ENCODE results near the gene ARHGEF17. TPM values are rescaled to one million over a fixed set of nuclear protein-coding genes. Genes with fewer than 3 reads are reported as not detected.

ARHGEF17 gene
- total and polyA plus RNA-seq, 2 of the 13 experiments (the other 11 are each of a cell fraction or from before 2014, with no cell fraction given) = 10.7 to 28.8 TPM

DNA sequence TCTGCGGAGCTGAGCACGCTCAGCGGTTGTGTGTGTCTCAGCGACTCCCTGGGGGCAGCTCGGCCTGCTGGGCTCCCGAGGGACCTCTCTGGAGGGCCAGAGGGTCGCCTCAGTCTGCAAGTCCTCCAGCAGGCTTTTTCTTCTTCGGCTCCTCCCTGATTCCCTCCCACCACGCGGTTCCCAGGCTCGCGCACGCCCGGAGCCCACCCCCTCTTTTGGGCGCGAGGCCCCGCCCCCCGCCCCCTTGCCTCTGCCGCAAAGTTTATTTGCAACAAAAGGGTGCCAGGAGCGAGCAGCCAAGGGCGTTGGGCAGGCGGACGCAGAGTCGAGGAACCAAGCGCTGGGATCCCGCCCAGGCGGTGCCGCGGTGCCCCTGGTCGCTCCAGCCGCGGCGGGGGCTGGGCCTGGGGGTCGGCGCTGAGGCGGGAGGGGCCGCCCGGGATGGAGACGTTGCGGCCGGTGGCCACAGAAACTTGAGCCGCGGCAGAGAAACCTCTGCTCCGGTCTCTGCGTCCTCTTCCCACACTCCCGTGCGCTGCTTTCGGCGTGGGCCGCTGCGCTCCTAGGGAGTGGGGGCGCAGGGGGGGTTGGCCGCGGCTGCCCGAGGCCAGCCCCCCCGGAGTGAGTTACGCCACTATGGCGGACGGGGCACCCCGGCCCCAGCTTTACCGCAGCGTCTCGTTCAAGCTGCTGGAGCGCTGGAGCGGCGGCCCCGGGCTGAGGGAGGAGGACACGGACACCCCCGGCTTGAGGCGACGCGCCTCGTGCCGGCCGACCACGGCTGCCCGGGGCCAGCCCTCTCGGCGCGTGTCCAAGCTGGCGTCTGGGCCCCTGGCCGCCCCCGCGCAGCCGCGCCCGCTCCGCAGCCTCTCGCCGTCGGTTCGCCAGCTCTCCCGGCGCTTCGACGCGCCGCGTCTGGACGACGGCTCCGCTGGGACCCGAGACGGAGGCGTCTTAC, at the start of gene ARHGEF17 (continued):
- TF ChIP-seq BCLAF1 (IDR thresholded peaks at IDR 0.05) = no peak
- TF ChIP-seq IRX3 (CRISPR knock-in tag; IDR thresholded peaks at IDR 0.05; ENCODE audit: borderline replicate concordance, low read depth) = no peak
- no peak for TF ChIP-seq NCOA5 (CRISPR knock-in tag; IDR thresholded peaks at IDR 0.05)
- no peak for TF ChIP-seq FOSL2 (CRISPR knock-in tag; IDR thresholded peaks at IDR 0.05)
- TF ChIP-seq ZNF143 (CRISPR knock-in tag; IDR thresholded peaks at IDR 0.05) = no peak
- no peak for TF ChIP-seq FOXJ3 (CRISPR knock-in tag; IDR thresholded peaks at IDR 0.05; ENCODE audit: borderline replicate concordance)
- TF ChIP-seq, protein P1, sequence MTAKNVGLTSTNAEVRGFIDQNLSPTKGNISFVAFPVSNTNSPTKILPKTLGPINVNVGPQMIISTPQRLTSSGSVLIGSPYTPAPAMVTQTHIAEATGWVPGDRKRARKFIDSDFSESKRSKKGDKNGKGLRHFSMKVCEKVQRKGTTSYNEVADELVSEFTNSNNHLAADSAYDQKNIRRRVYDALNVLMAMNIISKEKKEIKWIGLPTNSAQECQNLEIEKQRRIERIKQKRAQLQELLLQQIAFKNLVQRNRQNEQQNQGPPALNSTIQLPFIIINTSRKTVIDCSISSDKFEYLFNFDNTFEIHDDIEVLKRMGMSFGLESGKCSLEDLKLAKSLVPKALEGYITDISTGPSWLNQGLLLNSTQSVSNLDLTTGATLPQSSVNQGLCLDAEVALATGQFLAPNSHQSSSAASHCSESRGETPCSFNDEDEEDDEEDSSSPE (CRISPR knock-in tag; IDR thresholded peaks at IDR 0.05) = no peak
- peak; percentile 64; the same call in 1 of the 2 replicates for TF ChIP-seq SRY (CRISPR knock-in tag; IDR thresholded peaks at IDR 0.05)
- TF ChIP-seq ZNF33B (CRISPR knock-in tag; IDR thresholded peaks at IDR 0.05) = 0 out of 2 replicates have a peak, but pooled peaks have one; percentile 63
- TF ChIP-seq RFX3 (CRISPR knock-in tag; IDR thresholded peaks at IDR 0.05) = no peak
- TF ChIP-seq ZNF44 (CRISPR knock-in tag; IDR thresholded peaks at IDR 0.05) = no peak
- TF ChIP-seq ZNF441 (CRISPR knock-in tag; IDR thresholded peaks at IDR 0.05; ENCODE audit: borderline replicate concordance) = peak; percentile 24; the same call in 1 of the 2 replicates
- no peak for TF ChIP-seq RARA (CRISPR knock-in tag; IDR thresholded peaks at IDR 0.05)
- TF ChIP-seq GLMP (CRISPR knock-in tag; IDR thresholded peaks at IDR 0.05; ENCODE audit: borderline replicate concordance) = no peak
- TF ChIP-seq GABPB1 (CRISPR knock-in tag; IDR thresholded peaks at IDR 0.05) = 0 out of 2 replicates have a peak, but pooled peaks have one; percentile 12
- TF ChIP-seq NFIC (IDR thresholded peaks at IDR 0.05; ENCODE audit: low read length) = no peak
- no peak for TF ChIP-seq CEBPZ (IDR thresholded peaks at IDR 0.05; ENCODE audit: low read length)
- peak; percentile 59 for TF ChIP-seq POLR2G (IDR thresholded peaks at IDR 0.05; ENCODE audit: low read depth, low read length)
- no peak for TF ChIP-seq GATA4 (IDR thresholded peaks at IDR 0.05; ENCODE audit: borderline replicate concordance, low read depth)
- TF ChIP-seq ZNF33A (CRISPR knock-in tag; IDR thresholded peaks at IDR 0.05; ENCODE audit: borderline replicate concordance) = no peak
- TF ChIP-seq ZNF224 (CRISPR knock-in tag; IDR thresholded peaks at IDR 0.05) = no peak

Measured in HepG2 (cell line).